ENCODE measurements around the gene NBEAL1. TPM values are rescaled to one million over a fixed set of nuclear protein-coding genes. Genes with fewer than 3 reads are reported as not detected.
"Not testable (repeated sequence)": the region's sequence is repeated elsewhere in the genome, so short reads cannot be mapped to it uniquely, and the experiment has no call there.

The NBEAL1 gene
- total RNA-seq, 2 experiments from 2014 or later, result 8.2 to 8.9 TPM

DNA sequence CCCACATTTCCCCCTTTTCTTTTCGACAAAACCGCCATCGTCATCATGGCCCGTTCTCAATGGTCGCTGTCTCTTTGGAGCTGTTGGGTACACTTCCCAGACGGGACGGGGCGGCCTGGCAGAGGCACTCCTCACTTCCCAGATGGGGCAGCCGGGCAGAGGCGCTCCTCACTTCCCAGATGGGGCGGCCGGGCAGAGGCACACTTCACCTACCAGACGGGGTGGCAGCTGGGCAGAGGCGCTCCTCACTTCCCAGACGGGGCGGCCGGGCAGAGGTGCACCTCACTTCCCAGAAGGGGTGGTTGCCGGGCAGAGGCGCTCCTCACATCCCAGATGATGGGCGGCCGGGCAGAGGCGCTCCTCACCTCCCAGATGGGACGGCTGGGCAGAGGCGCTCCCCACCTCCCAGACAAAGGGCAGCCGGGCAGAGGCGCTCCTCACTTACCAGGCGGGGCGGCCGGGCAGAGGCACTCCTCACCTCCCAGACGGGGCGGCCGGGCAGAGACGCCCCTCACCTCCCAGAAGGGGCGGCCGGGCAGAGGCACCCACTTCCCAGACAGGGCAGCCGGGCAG, 51.9 kb downstream of the NBEAL1 start:
- H3K9me3 Mint-ChIP-seq, H3K4me1 Mint-ChIP-seq, DNase-seq, H3K4me3 Mint-ChIP-seq, H3K27me3 Mint-ChIP-seq, H3K27ac Mint-ChIP-seq: not testable (repeated sequence)
- peaks cover 15% of the 10 kb centered on the region for H3K36me3 Mint-ChIP-seq

DNA sequence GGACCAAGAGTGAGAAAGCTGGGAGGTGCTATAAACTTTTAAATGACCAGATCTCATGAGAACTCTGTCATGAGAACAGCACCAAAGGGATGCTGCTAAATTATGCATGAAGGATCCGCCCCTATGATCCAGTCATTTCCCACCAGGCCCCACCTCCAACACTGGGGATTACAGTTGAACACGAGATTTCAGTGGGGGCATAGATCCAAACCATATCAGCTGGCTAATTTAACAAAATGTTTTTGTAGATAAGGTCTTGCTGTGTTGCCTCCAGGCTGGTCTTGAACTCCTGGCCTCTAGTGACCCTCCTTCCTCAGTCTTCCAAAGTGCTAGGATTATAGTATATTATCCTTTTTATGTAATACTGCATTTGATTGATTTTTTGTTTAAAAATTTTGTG, 56.0 kb downstream of the NBEAL1 start:
- H3K27ac Mint-ChIP-seq, result no peak overlapping the region

DNA sequence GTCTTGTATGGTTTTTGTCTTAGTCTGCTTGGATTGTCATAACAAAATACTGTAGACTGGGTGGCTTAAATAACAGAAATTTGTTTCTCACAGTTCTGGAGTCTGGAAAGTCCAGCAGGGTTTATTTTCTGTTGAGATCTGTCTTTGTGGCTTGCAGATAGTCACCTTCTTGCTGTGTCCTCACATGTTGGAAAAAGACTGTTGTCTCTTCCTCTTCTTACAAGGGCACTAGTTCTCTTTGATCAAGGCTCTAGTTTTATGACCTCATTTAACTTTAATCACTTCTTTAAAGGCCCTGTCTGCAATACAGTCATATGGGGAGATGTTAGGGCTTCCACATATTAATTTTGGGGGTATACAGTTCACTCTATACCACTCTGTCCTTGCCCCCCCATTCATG, 56.5 kb downstream of the NBEAL1 start:
- no peak for DNase-seq
- Mint-ChIP-seq H3K27me3 (no peaks in the 10 kb centered on the region), H3K4me3 (no peak overlapping the region), H3K9me3 (peaks cover 3% of the 10 kb centered on the region), H3K27ac (no peak overlapping the region), H3K36me3 (peaks cover 24% of the 10 kb centered on the region), H3K4me1 (peaks cover 7% of the 10 kb centered on the region)

More for the DNA sequence above, 56.0 kb downstream of the NBEAL1 start:
- Mint-ChIP-seq H3K4me1 (peaks cover 7% of the 10 kb centered on the region), H3K9me3 (peaks cover 5% of the 10 kb centered on the region), H3K27me3 (no peaks in the 10 kb centered on the region), H3K4me3 (no peak overlapping the region), H3K36me3 (peaks cover 24% of the 10 kb centered on the region)
- no peak for DNase-seq

DNA sequence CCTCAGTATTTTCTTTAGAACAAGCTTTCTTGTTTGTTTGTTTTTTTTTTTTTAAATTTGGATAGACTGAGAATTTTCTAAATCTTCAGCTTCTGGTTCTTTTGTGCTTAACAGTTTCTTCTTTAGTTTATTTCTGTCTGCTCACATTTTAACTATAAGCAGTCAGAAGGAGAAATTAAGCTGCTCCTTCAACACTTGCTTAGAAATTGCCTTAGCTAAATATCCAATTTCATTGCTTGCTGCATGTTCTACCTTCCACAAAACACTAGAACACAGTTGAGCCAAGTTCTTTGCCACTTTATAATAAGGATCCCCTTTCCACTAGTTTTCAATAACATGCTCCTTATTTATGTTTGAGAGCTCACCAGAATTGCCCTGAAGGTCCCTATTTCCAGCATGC, 57.7 kb downstream of the NBEAL1 start:
- DNase-seq, result no peak
- H3K27ac Mint-ChIP-seq, result no peak overlapping the region
- peaks cover 7% of the 10 kb centered on the region for H3K4me1 Mint-ChIP-seq
- H3K36me3 Mint-ChIP-seq, result peaks cover 21% of the 10 kb centered on the region
- H3K9me3 Mint-ChIP-seq, result peaks cover 3% of the 10 kb centered on the region
- H3K27me3 Mint-ChIP-seq, result no peaks in the 10 kb centered on the region
- no peak overlapping the region for H3K4me3 Mint-ChIP-seq

DNA sequence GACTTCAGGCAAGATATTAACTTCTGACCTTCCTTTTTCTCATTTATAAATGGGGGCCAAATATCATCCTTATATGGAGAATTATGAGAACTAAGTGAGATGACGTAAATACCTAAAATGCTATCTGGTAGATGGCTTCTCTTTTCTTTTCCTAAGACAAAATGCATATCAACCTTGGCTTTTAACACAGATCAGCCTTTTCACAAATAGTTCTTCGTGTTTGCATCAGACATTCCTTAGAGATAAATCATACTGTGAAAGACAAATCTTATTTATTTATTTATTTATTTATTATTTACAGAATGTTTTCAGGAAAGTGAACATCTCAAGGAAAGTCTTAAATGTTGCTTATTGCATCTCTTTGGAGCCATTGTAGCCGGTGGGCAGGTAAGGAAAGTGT, 62.8 kb downstream of the NBEAL1 start:
- Mint-ChIP-seq H3K27ac (no peak overlapping the region), H3K27me3 (no peaks in the 10 kb centered on the region), H3K36me3 (peaks cover 10% of the 10 kb centered on the region), H3K4me1 (no peaks in the 10 kb centered on the region), H3K9me3 (peaks cover 3% of the 10 kb centered on the region), H3K4me3 (no peak overlapping the region)
- no peak for DNase-seq

DNA sequence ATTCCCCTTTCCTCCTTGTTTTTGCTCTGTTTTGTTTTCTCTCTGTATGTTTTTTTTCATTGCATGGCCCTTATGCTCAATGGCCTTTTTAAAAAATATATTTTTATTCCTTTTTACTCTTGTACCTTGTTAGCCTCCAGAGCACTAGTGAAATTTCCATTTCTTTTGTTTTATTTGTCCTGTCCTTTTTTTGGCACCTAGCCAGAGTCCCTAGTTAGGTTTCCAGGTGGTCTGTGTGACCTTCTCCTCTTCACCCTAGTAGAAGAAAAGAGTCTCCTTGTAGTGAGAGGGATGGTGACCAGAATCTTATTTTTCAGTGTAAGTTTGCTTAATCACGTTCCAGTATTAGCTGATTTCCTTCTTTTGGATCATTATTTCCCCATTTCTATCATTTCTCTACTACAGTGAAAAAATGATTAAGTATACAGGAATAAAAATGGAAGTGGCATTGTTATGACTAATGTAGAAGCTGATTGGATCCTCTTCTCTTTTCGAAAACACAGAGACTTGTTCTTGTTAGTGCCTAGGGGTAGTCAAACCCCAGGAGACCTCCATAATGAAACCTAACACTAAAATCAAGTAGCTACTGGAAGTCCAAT, 65.9 kb downstream of the NBEAL1 start:
- H3K4me3 Mint-ChIP-seq, result no peak overlapping the region
- H3K36me3 Mint-ChIP-seq, result no peaks in the 10 kb centered on the region
- peaks cover 5% of the 10 kb centered on the region for H3K4me1 Mint-ChIP-seq
- no peaks in the 10 kb centered on the region for H3K27me3 Mint-ChIP-seq
- H3K9me3 Mint-ChIP-seq, result no peaks in the 10 kb centered on the region
- no peak overlapping the region for H3K27ac Mint-ChIP-seq
- no peak for DNase-seq

DNA sequence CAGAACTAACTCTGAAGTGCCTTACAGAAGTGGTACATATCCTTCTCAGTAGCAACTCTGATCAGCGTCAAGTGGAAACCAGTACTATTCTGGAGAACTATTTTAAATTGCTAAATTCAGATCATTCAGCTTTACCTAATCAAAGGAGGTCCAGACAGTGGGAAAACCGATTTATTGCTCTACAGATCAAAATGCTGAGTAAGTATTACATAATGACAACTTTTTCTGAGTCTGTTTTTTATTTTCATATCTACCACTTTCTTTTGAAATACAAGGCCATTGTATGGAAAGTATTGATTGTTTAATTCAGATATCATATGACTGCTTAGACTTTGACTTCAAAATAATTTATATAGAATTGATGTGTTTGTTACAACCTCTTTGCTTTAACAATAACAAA, 68.7 kb downstream of the NBEAL1 start:
- H3K4me3 Mint-ChIP-seq, result no peak overlapping the region
- no peaks in the 10 kb centered on the region for H3K27me3 Mint-ChIP-seq
- H3K4me1 Mint-ChIP-seq, result peaks cover 5% of the 10 kb centered on the region
- DNase-seq, result no peak
- peaks cover 3% of the 10 kb centered on the region for H3K36me3 Mint-ChIP-seq
- H3K27ac Mint-ChIP-seq, result no peak overlapping the region
- H3K9me3 Mint-ChIP-seq, result no peaks in the 10 kb centered on the region

DNA sequence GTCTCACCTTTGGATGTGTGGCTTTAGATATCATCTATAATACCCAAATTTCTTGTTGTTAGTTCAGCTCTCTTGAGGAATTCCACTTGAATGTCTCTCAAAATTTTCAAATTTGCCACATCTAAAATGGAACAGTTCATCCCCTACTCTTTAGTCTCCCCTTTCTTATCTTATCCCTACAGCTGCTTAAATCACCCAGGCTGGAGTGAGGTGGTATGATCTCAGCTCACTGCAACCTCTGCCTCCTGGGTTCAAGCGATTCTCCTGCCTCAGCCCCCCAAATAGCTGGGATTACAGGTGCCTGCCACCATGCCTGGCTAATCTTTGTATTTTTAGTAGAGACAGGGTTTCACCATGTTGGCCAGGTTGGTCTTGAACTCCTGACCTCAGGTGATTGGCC, 71.7 kb downstream of the NBEAL1 start:
- H3K27me3 Mint-ChIP-seq, DNase-seq, H3K27ac Mint-ChIP-seq, H3K9me3 Mint-ChIP-seq, H3K36me3 Mint-ChIP-seq, H3K4me3 Mint-ChIP-seq, H3K4me1 Mint-ChIP-seq: not testable (repeated sequence)

DNA sequence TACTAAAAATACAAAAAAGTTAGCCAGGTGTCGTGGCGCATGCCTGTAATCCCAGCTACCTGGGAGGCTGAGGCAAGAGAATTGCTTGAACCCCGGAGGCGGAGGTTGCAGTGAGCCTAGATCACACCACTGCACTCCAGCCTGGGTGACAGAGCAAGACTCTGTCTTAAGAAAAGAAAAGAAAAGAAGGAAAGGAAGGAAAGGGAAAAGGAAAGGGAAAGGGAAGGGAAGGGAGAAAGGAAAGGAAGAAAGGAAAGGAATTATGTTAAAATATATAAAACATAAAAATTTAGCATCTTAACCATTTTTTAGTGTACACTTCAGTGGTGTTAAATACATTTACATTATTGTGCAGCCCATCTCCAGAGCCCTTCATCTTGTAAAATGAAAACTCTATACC, 76.0 kb downstream of the NBEAL1 start:
- H3K27me3 Mint-ChIP-seq, H3K4me1 Mint-ChIP-seq, H3K27ac Mint-ChIP-seq, DNase-seq, H3K4me3 Mint-ChIP-seq, H3K9me3 Mint-ChIP-seq, H3K36me3 Mint-ChIP-seq: not testable (repeated sequence)

DNA sequence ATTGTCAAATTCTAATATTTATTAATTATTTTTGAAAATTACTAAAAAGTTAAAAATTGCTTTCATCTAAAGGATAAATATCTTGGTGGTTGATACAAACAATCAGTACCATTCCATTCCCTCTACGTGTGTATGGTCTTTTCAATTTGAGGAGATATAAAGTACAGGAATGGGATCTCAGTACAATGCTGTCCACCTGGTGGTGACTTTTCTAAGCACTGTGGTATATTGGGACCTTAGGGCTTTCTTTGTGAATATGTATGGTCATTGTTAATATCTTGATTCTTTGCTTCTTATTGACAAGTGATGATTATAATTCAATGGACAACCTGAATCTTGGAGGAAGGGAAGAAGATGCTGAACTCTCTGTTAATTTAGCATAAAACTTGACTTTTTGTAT, 83.1 kb downstream of the NBEAL1 start:
- H3K9me3 Mint-ChIP-seq, result no peaks in the 10 kb centered on the region
- peaks cover 28% of the 10 kb centered on the region for H3K36me3 Mint-ChIP-seq
- H3K4me3 Mint-ChIP-seq, result no peak overlapping the region
- no peaks in the 10 kb centered on the region for H3K4me1 Mint-ChIP-seq
- H3K27me3 Mint-ChIP-seq, result no peaks in the 10 kb centered on the region
- no peak overlapping the region for H3K27ac Mint-ChIP-seq
- DNase-seq, result no peak

DNA sequence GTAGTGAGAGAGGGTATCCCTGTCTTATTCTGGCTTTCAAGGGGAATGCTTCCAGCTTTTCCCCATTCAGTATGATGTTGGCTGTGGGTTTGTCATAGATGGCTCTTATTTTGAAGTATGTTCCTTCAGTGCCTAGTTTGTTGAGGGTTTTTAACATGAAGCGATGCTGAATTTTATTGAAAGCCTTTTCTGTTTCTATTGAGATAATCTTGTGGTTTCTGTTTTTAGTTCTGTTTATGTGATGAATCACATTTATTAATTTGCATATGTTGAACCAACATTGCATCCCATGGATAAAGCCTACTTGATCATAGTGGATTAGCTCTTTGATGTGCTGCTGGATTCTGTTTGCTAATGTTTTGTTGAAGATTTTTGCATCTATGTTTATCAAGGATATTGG, 87.7 kb downstream of the NBEAL1 start:
- not testable (repeated sequence) for DNase-seq, H3K27me3 Mint-ChIP-seq, H3K4me1 Mint-ChIP-seq, H3K4me3 Mint-ChIP-seq, H3K27ac Mint-ChIP-seq
- Mint-ChIP-seq H3K9me3 (peaks cover 17% of the 10 kb centered on the region), H3K36me3 (peaks cover 48% of the 10 kb centered on the region)

DNA sequence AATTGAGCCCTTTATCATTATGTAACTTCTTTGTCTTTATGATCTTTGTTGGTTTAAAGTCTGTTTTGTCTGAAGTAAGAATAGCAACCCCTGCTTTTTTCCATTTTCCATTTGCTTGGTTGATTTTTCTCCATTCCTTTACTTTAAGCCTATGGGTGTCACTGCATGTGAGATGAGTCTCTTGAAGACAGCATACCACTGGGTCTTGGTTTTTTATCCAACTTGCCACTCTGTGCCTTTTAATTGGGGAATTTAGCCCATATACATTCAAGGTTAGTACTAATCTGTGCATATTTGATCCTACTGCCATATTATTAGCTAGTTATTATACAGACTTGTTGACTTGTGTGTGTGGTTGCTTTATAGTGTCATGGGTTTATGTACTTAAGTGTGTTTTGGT, 89.6 kb downstream of the NBEAL1 start:
- no peak for DNase-seq
- peaks cover 17% of the 10 kb centered on the region for H3K9me3 Mint-ChIP-seq
- H3K4me3 Mint-ChIP-seq, result no peak overlapping the region
- H3K4me1 Mint-ChIP-seq, result no peaks in the 10 kb centered on the region
- H3K36me3 Mint-ChIP-seq, result peaks cover 48% of the 10 kb centered on the region
- no peaks in the 10 kb centered on the region for H3K27me3 Mint-ChIP-seq
- H3K27ac Mint-ChIP-seq, result no peak overlapping the region

DNA sequence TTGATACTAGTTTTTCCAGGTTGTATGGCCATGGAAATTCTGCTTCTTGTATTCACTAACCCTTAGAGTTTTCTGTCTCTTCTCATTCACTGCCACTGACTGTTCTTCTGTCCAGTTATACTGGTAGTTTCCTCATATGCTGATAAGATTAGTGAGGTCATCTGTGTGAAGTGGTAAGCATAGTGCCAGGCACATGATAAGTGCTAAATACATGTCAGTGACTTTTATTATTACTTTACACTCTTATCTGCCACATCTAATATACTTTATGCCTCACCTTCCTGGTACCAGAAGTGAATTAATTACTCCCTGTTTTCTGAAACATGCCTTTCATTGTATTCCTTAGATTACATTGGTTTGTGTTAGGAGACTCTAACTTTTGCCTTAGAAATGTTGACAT, 91.3 kb downstream of the NBEAL1 start:
- DNase-seq, result no peak
- Mint-ChIP-seq H3K9me3 (peaks cover 17% of the 10 kb centered on the region), H3K4me3 (no peak overlapping the region), H3K27me3 (no peaks in the 10 kb centered on the region), H3K27ac (no peak overlapping the region), H3K36me3 (peaks cover 40% of the 10 kb centered on the region), H3K4me1 (no peaks in the 10 kb centered on the region)

DNA sequence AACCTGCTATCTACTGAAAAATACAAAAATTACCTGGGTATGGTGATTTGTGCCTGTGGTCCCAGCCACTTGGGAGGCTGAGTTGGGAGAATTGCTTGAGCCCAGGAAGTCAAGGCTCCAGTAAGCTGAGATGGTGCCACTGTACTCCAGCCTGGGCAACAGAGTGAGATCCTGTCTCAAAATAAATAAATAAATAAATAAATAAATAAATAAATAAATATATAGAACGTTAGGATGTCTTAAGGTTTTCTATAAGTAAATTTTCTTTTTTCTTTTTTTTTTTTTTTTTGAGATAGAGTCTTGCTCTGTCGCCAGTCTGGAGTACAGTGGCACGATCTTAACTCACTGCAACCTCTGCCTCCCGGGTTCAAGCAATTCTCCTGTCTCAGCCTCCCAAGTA, 95.8 kb downstream of the NBEAL1 start:
- not testable (repeated sequence) for H3K27ac Mint-ChIP-seq, H3K27me3 Mint-ChIP-seq, H3K4me3 Mint-ChIP-seq, H3K9me3 Mint-ChIP-seq, H3K36me3 Mint-ChIP-seq, H3K4me1 Mint-ChIP-seq, DNase-seq

DNA sequence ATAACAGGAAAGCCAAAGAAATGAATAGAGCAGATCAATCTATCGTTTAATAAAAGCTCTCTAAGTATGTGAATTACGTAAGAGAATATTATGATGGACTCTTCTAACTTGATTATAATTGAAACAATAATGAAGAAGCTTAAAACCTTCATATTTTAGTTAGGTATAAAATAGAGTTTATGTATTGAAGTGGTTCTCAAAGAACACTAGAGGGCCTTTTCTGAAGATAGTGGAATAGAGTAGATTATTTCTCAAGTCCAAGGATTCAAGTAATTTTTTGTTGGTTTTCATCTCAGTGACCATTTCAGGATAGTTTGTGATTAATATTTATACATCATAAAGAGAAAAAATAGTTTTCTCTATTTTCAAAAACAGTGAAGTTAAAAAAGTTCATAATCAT, 97.7 kb downstream of the NBEAL1 start:
- Mint-ChIP-seq H3K4me3 (no peak overlapping the region), H3K4me1 (no peaks in the 10 kb centered on the region), H3K27ac (no peak overlapping the region), H3K27me3 (no peaks in the 10 kb centered on the region), H3K9me3 (no peaks in the 10 kb centered on the region), H3K36me3 (peaks cover 7% of the 10 kb centered on the region)
- DNase-seq, result no peak

DNA sequence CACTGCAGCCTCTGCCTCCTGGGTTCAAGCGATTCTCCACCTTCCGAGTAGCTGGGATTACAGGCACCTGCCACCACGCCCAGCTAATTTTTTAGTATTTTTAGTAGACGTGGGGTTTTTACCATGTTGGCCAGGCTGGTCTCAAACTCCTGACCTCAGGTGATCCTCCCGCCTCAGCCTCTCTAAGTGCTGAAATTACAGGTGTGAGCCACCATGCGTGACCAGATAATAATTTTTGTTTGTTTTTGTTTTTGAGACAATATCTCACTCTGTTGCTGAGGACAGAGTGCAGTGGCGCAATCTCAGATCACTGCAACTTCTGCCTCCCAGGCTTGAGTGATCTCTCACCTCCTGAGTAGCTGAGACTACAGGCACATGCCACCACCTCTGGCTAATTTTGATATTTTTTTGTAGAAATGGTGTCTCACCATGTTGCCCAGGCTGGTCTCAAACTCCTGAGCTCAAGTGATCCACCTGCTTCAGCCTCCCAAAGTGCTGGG, 100.6 kb downstream of the NBEAL1 start:
- H3K4me1 Mint-ChIP-seq, H3K27ac Mint-ChIP-seq, H3K27me3 Mint-ChIP-seq, H3K36me3 Mint-ChIP-seq, H3K9me3 Mint-ChIP-seq, H3K4me3 Mint-ChIP-seq, DNase-seq: not testable (repeated sequence)

Data from activated naive CD8-positive, alpha-beta T cell treated with anti-CD3 and anti-CD28 coated beads for 36 hours (primary cell).